Measurements from ENCODE around the gene WDR54. TPM values are rescaled to one million over a fixed set of nuclear protein-coding genes. Genes with fewer than 3 reads are reported as not detected.

The WDR54 gene
- total and polyA plus RNA-seq, 4 donors, result 1.7 to 4.2 (median 3.1) TPM

DNA sequence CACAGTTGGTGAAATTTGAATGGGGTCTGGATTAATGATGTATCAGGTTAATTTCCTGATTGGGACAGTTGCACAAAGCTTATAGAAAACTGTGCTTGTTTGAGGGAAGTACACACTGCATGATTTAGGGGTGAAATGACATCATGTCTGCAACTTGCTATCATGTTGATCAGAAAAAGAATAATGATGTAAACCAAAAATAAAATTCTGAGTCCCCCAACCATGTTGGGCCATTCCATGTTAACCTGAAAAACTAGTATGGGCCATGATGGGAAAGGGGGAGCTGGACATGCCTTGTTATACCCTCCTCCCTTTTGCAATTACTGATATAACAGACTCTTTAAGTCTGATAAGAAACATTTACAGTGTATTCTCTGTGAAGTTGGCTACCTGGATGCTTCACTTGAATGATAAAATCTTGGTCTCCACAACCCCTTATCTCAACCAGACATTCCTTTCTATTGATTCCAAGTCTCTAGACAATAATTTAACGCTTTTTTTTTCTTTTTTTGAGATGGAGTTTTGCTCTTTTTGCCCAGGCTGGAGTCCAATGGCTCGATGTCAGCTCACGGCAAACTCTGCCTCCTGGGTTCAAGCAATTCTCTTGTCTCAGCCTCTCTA, 29.1 kb downstream of the WDR54 start (continued):
- TF ChIP-seq EGR1 (IDR thresholded peaks at IDR 0.05; ENCODE audit: low read depth in 2 of 2) (no peak), FOXA2 (IDR thresholded peaks at IDR 0.05) (no peak), HNF4G (IDR thresholded peaks at IDR 0.05) (no peak), HNF4A (conservative IDR thresholded peaks at IDR 0.05) (no peak)
- TF ChIP-seq, protein P1, sequence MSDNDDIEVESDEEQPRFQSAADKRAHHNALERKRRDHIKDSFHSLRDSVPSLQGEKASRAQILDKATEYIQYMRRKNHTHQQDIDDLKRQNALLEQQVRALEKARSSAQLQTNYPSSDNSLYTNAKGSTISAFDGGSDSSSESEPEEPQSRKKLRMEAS (IDR thresholded peaks at IDR 0.05), result no peak

DNA sequence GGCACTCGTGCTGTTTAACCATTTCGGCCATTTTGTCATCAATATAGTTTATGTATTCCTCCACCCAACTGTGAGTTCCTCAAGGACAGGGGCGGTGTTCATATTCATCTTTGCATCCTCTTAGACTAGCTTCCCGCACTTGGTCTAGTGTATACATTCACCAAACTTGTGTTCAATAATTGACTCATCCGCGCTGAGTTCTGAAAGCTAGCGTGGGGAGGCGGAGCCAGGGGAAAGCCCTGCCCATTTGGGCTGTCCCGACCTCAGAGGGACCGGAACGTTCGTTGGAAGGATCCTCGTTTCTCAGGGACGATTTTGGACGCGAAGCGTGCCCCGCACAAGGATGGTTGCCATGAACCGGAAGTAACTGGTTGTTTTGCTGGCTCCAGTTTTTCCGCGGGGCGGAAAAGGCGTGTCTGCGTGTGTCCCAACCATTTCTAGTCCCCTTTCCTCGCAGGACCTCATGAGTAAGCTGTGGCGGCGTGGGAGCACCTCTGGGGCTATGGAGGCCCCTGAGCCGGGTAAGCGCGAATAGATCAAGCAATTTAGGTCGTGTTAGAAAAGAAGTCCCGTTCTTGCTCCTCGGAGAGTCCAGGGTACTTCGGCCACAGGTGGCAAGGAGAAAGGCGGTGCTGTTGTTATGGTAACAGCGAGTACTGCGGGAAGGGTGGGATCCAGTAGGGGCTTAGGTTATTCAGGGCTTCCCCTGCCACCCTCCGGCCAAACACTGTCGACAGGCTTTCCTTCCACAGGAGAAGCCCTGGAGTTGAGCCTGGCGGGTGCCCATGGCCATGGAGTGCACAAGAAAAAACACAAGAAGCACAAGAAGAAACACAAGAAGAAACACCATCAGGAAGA, 33.4 kb downstream of the WDR54 start, which contains the start of gene INO80B:
Gene INO80B, plus strand, starts transcription at position 434 of the 858 bp plus-strand sequence. Its CDS starts 30 bp downstream, at position 464.
- peak within 1 kb of the TSS; percentile 50 to 71 for H3K9ac ChIP-seq (ENCODE audit: low read depth in 1 of 2, low read length in 2 of 2)
- H3K9me3 ChIP-seq (ENCODE audit: control insufficient read depth in 4 of 4, low read length in 3 of 4), result no peaks in the 10 kb centered on the region
- peak; percentile 97 to 99 for TF ChIP-seq GABPA (IDR thresholded peaks at IDR 0.05 in 1 of 2, conservative IDR thresholded peaks at IDR 0.05 in 1 of 2)
- peak; percentile 89 for TF ChIP-seq SP1 (IDR thresholded peaks at IDR 0.05)
- TF ChIP-seq, protein P2, sequence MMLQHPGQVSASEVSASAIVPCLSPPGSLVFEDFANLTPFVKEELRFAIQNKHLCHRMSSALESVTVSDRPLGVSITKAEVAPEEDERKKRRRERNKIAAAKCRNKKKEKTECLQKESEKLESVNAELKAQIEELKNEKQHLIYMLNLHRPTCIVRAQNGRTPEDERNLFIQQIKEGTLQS (IDR thresholded peaks at IDR 0.05), result peak; percentile 47
- peak; percentile 100 for TF ChIP-seq YY1 (IDR thresholded peaks at IDR 0.05)
- no peak for TF ChIP-seq TAF1 (conservative IDR thresholded peaks at IDR 0.05)
- TF ChIP-seq, protein P3, sequence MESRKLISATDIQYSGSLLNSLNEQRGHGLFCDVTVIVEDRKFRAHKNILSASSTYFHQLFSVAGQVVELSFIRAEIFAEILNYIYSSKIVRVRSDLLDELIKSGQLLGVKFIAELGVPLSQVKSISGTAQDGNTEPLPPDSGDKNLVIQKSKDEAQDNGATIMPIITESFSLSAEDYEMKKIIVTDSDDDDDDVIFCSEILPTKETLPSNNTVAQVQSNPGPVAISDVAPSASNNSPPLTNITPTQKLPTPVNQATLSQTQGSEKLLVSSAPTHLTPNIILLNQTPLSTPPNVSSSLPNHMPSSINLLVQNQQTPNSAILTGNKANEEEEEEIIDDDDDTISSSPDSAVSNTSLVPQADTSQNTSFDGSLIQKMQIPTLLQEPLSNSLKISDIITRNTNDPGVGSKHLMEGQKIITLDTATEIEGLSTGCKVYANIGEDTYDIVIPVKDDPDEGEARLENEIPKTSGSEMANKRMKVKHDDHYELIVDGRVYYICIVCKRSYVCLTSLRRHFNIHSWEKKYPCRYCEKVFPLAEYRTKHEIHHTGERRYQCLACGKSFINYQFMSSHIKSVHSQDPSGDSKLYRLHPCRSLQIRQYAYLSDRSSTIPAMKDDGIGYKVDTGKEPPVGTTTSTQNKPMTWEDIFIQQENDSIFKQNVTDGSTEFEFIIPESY (IDR thresholded peaks at IDR 0.05), result peak; percentile 87
- TF ChIP-seq, protein P1 (IDR thresholded peaks at IDR 0.05), result peak; percentile 95
- TF ChIP-seq, protein P4, sequence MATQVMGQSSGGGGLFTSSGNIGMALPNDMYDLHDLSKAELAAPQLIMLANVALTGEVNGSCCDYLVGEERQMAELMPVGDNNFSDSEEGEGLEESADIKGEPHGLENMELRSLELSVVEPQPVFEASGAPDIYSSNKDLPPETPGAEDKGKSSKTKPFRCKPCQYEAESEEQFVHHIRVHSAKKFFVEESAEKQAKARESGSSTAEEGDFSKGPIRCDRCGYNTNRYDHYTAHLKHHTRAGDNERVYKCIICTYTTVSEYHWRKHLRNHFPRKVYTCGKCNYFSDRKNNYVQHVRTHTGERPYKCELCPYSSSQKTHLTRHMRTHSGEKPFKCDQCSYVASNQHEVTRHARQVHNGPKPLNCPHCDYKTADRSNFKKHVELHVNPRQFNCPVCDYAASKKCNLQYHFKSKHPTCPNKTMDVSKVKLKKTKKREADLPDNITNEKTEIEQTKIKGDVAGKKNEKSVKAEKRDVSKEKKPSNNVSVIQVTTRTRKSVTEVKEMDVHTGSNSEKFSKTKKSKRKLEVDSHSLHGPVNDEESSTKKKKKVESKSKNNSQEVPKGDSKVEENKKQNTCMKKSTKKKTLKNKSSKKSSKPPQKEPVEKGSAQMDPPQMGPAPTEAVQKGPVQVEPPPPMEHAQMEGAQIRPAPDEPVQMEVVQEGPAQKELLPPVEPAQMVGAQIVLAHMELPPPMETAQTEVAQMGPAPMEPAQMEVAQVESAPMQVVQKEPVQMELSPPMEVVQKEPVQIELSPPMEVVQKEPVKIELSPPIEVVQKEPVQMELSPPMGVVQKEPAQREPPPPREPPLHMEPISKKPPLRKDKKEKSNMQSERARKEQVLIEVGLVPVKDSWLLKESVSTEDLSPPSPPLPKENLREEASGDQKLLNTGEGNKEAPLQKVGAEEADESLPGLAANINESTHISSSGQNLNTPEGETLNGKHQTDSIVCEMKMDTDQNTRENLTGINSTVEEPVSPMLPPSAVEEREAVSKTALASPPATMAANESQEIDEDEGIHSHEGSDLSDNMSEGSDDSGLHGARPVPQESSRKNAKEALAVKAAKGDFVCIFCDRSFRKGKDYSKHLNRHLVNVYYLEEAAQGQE (IDR thresholded peaks at IDR 0.05), result peak; percentile 79
- no peak for TF ChIP-seq JUND (IDR thresholded peaks at IDR 0.05)
- TF ChIP-seq FOXA2 (IDR thresholded peaks at IDR 0.05), result peak; percentile 41
- peak; percentile 60 to 77 for TF ChIP-seq RAD21 (IDR thresholded peaks at IDR 0.05)
- peak in 1 of 2 donors; percentile 40 for TF ChIP-seq EGR1 (IDR thresholded peaks at IDR 0.05; ENCODE audit: low read depth in 2 of 2)
- TF ChIP-seq FOXA1 (IDR thresholded peaks at IDR 0.05), result peak; percentile 61
- TF ChIP-seq RXRA (IDR thresholded peaks at IDR 0.05), result peak; percentile 69 to 85
- peak; percentile 70 for TF ChIP-seq NR2F2 (IDR thresholded peaks at IDR 0.05)
- TF ChIP-seq HNF4G (IDR thresholded peaks at IDR 0.05), result no peak
- TF ChIP-seq, protein P5, sequence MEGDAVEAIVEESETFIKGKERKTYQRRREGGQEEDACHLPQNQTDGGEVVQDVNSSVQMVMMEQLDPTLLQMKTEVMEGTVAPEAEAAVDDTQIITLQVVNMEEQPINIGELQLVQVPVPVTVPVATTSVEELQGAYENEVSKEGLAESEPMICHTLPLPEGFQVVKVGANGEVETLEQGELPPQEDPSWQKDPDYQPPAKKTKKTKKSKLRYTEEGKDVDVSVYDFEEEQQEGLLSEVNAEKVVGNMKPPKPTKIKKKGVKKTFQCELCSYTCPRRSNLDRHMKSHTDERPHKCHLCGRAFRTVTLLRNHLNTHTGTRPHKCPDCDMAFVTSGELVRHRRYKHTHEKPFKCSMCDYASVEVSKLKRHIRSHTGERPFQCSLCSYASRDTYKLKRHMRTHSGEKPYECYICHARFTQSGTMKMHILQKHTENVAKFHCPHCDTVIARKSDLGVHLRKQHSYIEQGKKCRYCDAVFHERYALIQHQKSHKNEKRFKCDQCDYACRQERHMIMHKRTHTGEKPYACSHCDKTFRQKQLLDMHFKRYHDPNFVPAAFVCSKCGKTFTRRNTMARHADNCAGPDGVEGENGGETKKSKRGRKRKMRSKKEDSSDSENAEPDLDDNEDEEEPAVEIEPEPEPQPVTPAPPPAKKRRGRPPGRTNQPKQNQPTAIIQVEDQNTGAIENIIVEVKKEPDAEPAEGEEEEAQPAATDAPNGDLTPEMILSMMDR (IDR thresholded peaks at IDR 0.05; ENCODE audit: low read depth, low read length, missing input control), result no peak
- peak; percentile 38 to 52 for TF ChIP-seq HNF4A (conservative IDR thresholded peaks at IDR 0.05)
- H3K27ac ChIP-seq (ENCODE audit: low read depth in 1 of 2, low read length in 2 of 2), result peak within 1 kb of the TSS; percentile 6 to 72
- no peaks in the 10 kb centered on the region for H3K27me3 ChIP-seq (ENCODE audit: control insufficient read depth in 4 of 4, insufficient read depth in 4 of 4, low read length in 3 of 4)
- DNase-seq (ENCODE audit: low spot score), result peak; percentile 97
- H3K36me3 ChIP-seq (ENCODE audit: control insufficient read depth in 4 of 4, insufficient read depth in 3 of 4, low read depth in 1 of 4, low read length in 3 of 4), result no peaks in the 10 kb centered on the region
- peak within 1 kb of the TSS; percentile 67 to 98 (median 74) for H3K4me3 ChIP-seq (ENCODE audit: low read depth in 1 of 3, low read length in 3 of 3)
- 1% methylated on average over 40 of the region's 40 CpGs for WGBS
- peaks cover 5 to 40% (median 34%) of the 10 kb centered on the region in 4 donors for H3K4me1 ChIP-seq (ENCODE audit: control insufficient read depth in 4 of 4, insufficient read depth in 4 of 4, low read length in 3 of 4)

Data from liver (tissue), 9 donors.